Activated T-helper 2 cell treated with anti-CD3 and anti-CD28 coated beads, Interferon-gamma antibody, Interleukin-2, Interleukin-4, amounts not matched to agents 10 μg/mL and 5 μg/mL and 100 μg/mL, durations not matched to agents 14 hours and 24 hours and 36 hours (primary cell): ENCODE results near the gene SSR4. TPM values are rescaled to one million over a fixed set of nuclear protein-coding genes. Genes with fewer than 3 reads are reported as not detected.

ENCODE experiments used
- DNase-seq: peaks from one replicate; pipeline ENCODE4 v3.0.0; 2021; ENCODE audit warnings: low spot score
- H3K27ac Mint-ChIP-seq: one replicate; pipeline ENCODE4 v1.8.0; 2021; ENCODE audit warnings: mixed read lengths
- H3K27me3 Mint-ChIP-seq: one replicate; pipeline ENCODE4 v1.8.0; 2021; ENCODE audit warnings: low read depth, mixed read lengths
- H3K36me3 Mint-ChIP-seq: one replicate; pipeline ENCODE4 v1.8.0; 2021; ENCODE audit warnings: low read depth, mixed read lengths
- H3K4me1 Mint-ChIP-seq: one replicate; pipeline ENCODE4 v1.8.0; 2021; ENCODE audit warnings: low read depth, mixed read lengths
- H3K4me3 Mint-ChIP-seq: one replicate; pipeline ENCODE4 v1.8.0; 2021; ENCODE audit warnings: low read depth, mild to moderate bottlenecking, moderate library complexity, mixed read lengths
- H3K9me3 Mint-ChIP-seq: one replicate; pipeline ENCODE4 v1.8.0; 2021; ENCODE audit warnings: mixed read lengths
- intact Hi-C: fragments of 100-400 bp; cut with micrococcal nuclease; formaldehyde crosslinking; loops from one replicate; pipeline ENCODE4 v1.15.1; 2023
- total RNA-seq: library from RNA; stranded (reverse); gene quantifications from 2 replicates; pipeline ENCODE4 v1.2.3, GENCODE V29; 2022

Gene SSR4
- total RNA-seq, 1 donor from 2014 or later: 303 TPM

DNA sequence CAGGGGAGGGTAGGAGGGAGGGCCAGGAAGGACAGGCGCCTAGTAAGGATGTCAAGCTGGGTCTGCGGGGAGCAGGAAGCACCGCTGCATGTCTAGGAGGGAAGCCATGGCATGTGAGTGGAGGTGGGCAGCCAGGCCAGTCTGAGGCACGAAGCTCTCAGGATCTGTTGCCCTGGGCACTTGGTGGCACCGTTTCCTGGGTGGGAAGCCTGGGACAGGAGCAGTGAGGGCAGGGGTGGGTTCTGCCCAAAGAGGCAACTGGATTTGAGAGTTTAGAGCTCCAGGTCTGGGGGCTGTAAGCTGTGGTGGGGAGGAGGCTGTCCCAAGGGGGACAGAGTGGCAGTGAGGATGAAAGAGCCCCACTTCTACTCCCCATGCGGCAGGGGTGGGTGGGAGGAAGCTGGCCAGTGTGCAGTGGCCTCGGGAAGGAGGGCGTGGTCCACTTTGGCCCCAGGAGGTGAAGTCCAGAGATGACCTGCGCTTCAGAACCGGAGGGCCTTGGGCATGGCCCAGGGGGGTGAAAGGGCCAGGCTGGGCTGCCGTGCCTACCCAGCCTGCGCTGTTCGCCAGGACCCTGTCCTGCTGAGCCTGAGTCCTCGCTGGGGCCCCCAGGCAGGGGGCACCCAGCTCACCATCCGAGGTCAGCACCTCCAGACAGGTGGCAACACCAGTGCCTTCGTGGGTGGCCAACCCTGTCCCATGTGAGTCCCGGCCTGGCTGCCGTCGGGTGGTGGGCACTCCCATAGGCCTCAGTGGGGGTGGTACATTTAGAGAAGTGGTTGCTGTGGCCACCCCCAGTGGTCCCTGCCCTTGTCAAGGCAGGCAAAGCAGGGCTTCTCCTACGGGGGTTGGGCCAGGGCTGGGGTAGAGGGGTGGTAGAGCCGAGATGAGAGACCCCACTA lies 21.9 kb upstream of the SSR4 start:
- H3K27me3 Mint-ChIP-seq: no peaks in the 10 kb centered on the region
- DNase-seq: no peak
- no peaks in the 10 kb centered on the region for H3K9me3 Mint-ChIP-seq
- intact Hi-C loops: no loop called here
- H3K4me1 Mint-ChIP-seq: no peaks in the 10 kb centered on the region
- H3K4me3 Mint-ChIP-seq: no peak overlapping the region
- no peaks in the 10 kb centered on the region for H3K36me3 Mint-ChIP-seq
- no peak overlapping the region for H3K27ac Mint-ChIP-seq

DNA sequence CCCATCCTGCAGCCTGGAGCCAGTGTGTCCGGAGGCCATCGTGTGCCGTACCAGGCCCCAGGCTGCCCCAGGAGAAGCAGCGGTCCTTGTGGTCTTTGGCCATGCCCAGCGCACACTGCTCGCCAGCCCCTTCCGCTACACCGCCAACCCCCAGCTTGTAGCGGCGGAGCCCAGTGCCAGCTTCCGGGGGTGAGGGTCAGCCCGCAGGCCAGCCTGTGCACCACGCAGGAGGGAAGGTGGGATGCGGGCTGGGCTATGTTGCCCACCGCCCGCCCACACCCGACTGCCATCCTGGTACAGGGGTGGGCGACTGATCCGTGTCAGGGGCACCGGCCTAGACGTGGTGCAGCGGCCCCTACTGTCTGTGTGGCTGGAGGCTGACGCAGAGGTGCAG lies 21.3 kb upstream of the SSR4 start:
- H3K4me1 Mint-ChIP-seq: no peaks in the 10 kb centered on the region
- no peak overlapping the region for H3K27ac Mint-ChIP-seq
- intact Hi-C loops: no loop called here
- no peaks in the 10 kb centered on the region for H3K36me3 Mint-ChIP-seq
- no peak for DNase-seq
- no peak overlapping the region for H3K4me3 Mint-ChIP-seq
- no peaks in the 10 kb centered on the region for H3K27me3 Mint-ChIP-seq
- H3K9me3 Mint-ChIP-seq: no peaks in the 10 kb centered on the region

DNA sequence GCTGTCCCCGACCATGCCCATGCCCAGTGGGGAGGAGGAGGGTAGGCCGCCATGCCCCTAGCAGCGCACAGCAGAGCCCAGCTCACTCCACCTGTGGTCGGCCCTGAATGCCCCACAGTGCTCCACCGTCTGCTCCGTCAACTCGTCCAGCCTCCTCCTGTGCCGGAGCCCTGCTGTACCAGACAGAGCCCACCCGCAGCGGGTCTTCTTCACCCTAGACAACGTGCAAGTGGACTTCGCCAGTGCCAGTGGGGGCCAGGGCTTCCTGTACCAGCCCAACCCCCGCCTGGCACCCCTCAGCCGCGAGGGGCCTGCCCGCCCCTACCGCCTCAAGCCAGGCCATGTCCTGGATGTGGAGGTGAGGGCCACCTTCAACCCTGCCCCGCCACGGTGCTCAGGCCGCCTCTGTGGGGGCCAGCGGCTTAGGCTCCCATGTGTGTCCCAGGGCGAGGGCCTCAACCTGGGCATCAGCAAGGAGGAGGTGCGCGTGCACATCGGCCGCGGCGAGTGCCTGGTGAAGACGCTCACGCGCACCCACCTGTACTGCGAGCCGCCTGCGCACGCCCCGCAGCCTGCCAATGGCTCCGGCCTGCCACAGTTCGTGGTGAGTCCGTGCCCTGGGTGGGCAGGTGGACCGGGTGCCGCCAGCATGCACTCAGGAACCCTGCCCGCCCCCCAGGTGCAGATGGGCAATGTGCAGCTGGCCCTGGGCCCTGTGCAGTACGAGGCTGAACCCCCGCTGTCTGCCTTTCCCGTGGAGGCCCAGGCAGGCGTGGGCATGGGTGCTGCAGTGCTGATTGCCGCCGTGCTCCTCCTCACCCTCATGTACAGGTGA lies 20.5 kb upstream of the SSR4 start:
- intact Hi-C loops: no loop called here
- no peak for DNase-seq
- H3K36me3 Mint-ChIP-seq: no peaks in the 10 kb centered on the region
- H3K9me3 Mint-ChIP-seq: no peaks in the 10 kb centered on the region
- H3K4me1 Mint-ChIP-seq: no peaks in the 10 kb centered on the region
- no peak overlapping the region for H3K4me3 Mint-ChIP-seq
- no peak overlapping the region for H3K27ac Mint-ChIP-seq
- H3K27me3 Mint-ChIP-seq: no peaks in the 10 kb centered on the region

DNA sequence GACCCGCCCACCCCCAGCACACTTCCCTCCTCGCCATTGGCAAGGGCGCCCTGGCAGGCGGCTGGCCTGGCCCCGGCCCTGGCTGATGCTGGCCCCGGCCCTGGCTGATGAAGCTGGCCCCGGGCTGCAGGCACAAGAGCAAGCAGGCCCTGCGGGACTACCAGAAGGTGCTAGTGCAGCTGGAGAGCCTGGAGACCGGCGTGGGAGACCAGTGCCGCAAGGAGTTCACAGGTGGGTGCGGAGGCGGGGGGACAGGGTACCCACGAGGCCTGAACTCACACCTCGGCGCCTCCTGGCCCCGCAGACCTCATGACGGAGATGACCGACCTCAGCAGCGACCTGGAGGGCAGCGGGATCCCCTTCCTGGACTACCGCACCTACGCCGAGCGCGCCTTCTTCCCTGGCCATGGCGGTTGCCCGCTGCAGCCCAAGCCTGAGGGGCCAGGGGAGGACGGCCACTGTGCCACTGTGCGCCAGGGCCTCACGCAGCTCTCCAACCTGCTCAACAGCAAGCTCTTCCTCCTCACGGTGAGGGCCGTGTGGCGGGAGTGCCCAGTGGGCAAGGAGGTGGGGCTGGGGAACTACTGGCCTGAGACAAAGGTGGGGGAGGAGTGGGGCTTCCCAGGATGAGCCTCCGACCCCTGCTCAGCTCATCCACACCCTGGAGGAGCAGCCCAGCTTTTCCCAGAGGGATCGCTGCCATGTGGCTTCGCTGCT lies 19.7 kb upstream of the SSR4 start:
- Mint-ChIP-seq H3K4me1 (no peaks in the 10 kb centered on the region), H3K9me3 (no peaks in the 10 kb centered on the region)

DNA sequence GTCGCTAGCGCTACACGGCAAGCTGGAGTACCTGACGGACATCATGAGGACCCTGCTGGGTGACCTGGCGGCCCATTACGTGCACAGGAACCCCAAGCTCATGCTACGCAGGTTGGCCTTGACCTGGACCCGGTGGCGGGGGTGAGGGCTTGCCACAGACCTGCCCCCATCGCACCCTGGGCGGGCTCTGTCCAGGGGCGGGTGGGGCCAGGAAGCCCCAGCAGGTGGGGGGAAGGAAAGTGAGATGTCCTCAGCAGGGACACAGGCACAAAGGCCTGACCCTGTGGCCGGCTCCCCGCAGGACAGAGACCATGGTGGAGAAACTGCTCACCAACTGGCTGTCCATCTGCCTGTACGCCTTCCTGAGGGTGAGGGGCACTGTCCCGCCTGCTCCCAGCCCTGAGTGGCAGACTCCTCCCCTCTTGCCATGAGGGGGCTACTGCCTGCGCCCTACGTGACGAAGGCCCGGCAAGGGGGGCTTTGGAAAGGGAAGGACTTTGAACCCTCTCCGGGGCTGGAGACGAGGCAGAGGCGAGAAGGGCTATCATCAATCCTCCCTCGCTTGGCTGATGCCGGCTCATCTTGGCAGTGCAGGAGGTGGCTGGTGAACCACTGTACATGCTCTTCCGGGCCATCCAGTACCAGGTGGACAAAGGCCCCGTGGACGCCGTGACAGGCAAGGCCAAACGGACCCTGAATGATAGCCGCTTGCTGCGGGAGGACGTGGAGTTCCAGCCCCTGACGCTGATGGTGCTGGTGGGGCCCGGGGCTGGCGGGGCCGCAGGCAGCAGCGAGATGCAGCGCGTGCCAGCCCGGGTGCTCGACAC lies 19.0 kb upstream of the SSR4 start:
- no peak for DNase-seq
- Mint-ChIP-seq H3K27ac (no peak overlapping the region), H3K4me3 (no peak overlapping the region), H3K9me3 (no peaks in the 10 kb centered on the region), H3K4me1 (no peaks in the 10 kb centered on the region), H3K27me3 (no peaks in the 10 kb centered on the region), H3K36me3 (no peaks in the 10 kb centered on the region)
- intact Hi-C loops: no loop called here

More for the DNA sequence above, 19.7 kb upstream of the SSR4 start:
- no peaks in the 10 kb centered on the region for H3K27me3 Mint-ChIP-seq
- H3K4me3 Mint-ChIP-seq: no peak overlapping the region
- no peak for DNase-seq
- no peaks in the 10 kb centered on the region for H3K36me3 Mint-ChIP-seq
- H3K27ac Mint-ChIP-seq: no peak overlapping the region
- intact Hi-C loops: no loop called here

DNA sequence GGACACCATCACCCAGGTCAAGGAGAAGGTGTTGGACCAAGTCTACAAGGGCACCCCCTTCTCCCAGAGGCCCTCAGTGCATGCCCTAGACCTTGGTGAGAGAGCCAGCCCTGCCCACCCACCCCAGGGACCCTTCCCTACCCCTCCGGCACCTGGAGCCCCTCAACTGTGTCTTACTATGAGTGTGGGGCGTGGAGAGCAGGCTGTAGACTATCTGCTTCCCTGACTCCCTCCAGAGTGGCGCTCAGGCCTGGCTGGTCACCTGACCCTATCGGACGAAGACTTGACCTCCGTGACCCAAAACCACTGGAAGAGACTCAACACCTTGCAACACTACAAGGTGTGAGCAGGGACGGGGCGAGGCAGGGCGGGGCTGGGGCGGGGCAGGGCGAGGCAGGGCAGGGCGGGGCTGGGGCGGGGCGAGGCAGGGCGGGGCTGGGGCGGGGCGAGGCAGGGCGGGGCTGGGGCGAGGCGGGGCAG lies 18.3 kb upstream of the SSR4 start:
- Mint-ChIP-seq H3K4me3 (no peak overlapping the region), H3K27me3 (no peaks in the 10 kb centered on the region), H3K36me3 (no peaks in the 10 kb centered on the region), H3K27ac (no peak overlapping the region), H3K4me1 (no peaks in the 10 kb centered on the region), H3K9me3 (no peaks in the 10 kb centered on the region)
- intact Hi-C loops: no loop called here
- DNase-seq: no peak

DNA sequence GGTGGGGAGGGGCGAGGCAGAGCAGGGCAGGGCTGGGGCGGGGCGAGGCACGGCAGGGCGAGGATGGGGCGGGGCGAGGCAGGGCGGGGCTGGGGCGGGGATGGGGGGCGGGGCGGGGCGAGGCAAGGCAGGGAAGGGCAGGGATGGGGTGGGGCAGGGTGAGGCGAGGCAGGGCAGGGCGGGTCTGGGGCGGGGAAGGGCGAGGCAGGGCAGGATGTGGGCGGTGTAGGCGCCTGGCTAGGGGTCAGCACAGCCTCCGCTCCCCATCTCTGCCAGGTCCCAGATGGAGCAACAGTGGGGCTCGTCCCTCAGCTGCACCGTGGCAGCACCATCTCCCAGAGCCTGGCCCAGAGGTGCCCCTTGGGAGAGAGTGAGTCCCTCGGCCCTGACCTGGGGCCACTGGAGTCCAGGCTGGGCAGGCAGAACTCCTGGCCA lies 17.8 kb upstream of the SSR4 start:
- no peak for DNase-seq
- Mint-ChIP-seq H3K4me1 (no peaks in the 10 kb centered on the region), H3K27ac (no peak overlapping the region), H3K9me3 (no peaks in the 10 kb centered on the region), H3K27me3 (no peaks in the 10 kb centered on the region), H3K4me3 (no peak overlapping the region), H3K36me3 (no peaks in the 10 kb centered on the region)
- intact Hi-C loops: no loop called here

DNA sequence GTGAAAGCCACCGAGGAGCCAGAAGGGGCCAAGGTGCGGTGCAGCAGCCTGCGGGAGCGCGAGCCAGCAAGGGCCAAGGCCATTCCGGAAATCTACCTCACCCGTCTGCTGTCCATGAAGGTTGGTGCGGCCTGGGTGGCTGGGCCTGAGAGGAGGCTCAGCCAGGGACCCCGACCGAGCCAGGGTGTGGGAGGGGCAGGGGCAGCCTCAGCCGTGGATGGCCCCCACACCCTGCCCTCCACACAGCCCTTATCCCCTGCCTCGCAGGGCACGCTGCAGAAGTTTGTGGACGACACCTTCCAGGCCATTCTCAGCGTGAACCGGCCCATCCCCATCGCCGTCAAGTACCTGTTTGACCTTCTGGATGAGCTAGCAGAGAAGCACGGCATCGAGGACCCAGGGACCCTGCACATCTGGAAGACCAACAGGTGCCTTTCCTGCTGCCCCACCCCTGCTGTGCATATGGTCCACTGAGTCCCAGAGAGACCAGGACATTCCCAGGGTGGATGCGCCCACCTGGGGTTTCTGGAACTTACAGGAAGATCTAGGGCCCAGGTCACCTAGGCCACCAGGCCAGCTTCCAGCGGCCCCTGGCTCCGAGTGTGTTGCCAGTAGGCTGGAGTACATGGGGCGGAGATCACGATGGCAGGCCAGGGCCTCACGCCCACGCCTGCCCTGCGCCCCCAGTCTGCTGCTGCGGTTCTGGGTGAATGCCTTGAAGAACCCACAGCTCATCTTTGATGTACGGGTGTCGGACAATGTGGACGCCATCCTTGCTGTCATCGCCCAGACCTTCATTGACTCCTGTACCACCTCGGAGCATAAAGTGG lies 17.0 kb upstream of the SSR4 start:
- Mint-ChIP-seq H3K27ac (no peak overlapping the region), H3K4me3 (no peak overlapping the region), H3K27me3 (no peaks in the 10 kb centered on the region), H3K9me3 (no peaks in the 10 kb centered on the region), H3K4me1 (no peaks in the 10 kb centered on the region), H3K36me3 (no peaks in the 10 kb centered on the region)
- intact Hi-C loops: no loop called here
- no peak for DNase-seq

DNA sequence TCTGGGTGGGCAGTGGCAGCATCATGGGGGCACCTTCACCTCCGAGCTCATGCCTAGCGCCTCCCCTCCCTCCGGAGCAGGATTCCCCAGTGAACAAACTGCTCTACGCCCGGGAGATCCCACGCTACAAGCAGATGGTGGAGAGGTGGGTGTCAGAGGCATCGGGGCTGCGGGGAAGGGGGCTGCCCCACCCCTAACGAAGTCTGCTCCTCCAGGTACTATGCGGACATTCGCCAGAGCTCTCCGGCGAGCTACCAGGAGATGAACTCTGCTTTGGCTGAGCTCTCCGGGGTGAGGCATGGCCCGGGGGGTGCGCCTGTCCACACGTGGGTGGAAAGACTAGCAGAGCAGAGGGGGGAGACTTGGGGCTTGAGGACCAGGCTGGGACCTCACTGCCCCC lies 16.3 kb upstream of the SSR4 start:
- H3K27me3 Mint-ChIP-seq: no peaks in the 10 kb centered on the region
- H3K27ac Mint-ChIP-seq: no peak overlapping the region
- no peak overlapping the region for H3K4me3 Mint-ChIP-seq
- no peaks in the 10 kb centered on the region for H3K36me3 Mint-ChIP-seq
- intact Hi-C loops: no loop called here
- no peaks in the 10 kb centered on the region for H3K4me1 Mint-ChIP-seq
- H3K9me3 Mint-ChIP-seq: no peaks in the 10 kb centered on the region
- no peak for DNase-seq

DNA sequence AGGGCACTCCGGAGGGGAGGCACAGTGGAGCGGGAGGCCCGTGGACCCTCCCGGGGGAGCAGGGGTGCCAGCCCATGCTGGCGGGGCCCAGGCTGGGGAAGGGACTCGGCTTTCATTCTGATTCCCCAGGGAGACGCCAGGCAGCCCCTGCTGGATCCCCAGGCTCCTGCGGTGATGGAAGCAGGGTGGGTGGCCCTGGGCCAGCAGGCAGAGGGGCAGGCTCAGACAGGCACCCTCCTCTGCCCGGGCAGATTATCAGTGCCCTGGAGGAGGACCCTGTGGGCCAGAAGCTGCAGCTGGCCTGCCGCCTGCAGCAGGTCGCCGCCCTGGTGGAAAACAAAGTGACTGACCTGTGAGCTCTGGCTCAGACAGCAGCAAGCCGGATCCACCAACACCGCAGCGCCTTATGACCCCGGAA lies 15.8 kb upstream of the SSR4 start:
- Mint-ChIP-seq H3K27me3 (no peaks in the 10 kb centered on the region), H3K4me1 (no peaks in the 10 kb centered on the region), H3K4me3 (no peak overlapping the region), H3K36me3 (no peaks in the 10 kb centered on the region), H3K9me3 (no peaks in the 10 kb centered on the region), H3K27ac (no peak overlapping the region)
- intact Hi-C loops: no loop called here
- DNase-seq: no peak

DNA sequence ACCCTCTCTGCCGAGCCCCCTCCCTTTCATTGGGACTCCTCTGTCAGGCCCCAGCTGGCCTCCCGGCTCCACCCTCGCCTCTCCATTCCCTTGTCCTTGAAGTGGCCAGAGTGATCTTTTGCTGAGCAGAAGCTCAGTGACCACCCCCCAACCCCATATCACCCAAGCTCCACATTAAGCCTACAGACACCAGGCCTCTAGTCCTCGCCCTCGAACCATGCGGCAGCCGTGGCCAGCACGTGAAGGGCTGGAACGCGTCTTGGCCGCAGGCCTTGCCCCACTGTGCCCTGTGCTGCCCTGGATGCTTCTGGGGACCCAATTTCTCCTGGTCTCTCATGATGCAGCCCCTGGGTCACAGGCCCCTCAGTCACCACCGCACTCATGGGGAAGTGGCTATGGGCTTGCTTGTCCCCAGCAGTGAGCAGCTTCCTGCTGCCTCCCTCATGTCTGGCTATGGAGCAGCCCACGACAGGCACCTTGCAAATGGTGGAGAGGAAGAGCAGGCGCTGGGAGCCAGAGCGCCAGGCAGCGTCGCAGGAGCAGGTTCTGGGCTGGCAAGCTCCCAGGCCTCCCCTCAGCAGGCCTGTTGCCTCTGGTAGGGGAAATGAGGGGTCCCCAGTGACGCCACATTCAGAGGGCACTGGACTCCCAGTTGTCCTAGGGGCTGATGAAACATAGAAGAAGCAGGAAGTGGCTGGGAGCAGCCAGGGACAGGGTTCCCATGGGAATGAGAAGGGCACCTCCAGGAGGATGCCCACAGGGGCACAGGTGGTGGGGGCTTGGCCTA lies 14.4 kb upstream of the SSR4 start:
- no peaks in the 10 kb centered on the region for H3K36me3 Mint-ChIP-seq
- H3K4me3 Mint-ChIP-seq: no peak overlapping the region
- no peaks in the 10 kb centered on the region for H3K4me1 Mint-ChIP-seq
- no peaks in the 10 kb centered on the region for H3K27me3 Mint-ChIP-seq
- intact Hi-C loops: no loop called here
- no peak overlapping the region for H3K27ac Mint-ChIP-seq
- no peaks in the 10 kb centered on the region for H3K9me3 Mint-ChIP-seq
- DNase-seq: no peak
